Sigmoid colon (tissue), 3 donors: ENCODE data around the gene TNFRSF12A.

Experiments
- POLR2A ChIP-seq, 2 donors: fragments of 450-650 bp; IDR thresholded peaks; one replicate each; pipeline ENCODE4 v1.6.1; 2016; ENCODE audit warnings: antibody characterized with exemption in 2 of 2, mild to moderate bottlenecking in 2 of 2, moderate library complexity in 2 of 2
- TF ChIP-seq, protein P1 (sequence below), 4 experiments: fragments of 450-650 bp in 3 of 4; fragments of 200-600 bp in 1 of 4; IDR thresholded peaks; one replicate each; pipeline ENCODE4 v1.5.1; 2016 to 2019; ENCODE audit warnings: antibody characterized with exemption in 4 of 4, mild to moderate bottlenecking in 3 of 4, moderate library complexity in 2 of 4

DNA sequence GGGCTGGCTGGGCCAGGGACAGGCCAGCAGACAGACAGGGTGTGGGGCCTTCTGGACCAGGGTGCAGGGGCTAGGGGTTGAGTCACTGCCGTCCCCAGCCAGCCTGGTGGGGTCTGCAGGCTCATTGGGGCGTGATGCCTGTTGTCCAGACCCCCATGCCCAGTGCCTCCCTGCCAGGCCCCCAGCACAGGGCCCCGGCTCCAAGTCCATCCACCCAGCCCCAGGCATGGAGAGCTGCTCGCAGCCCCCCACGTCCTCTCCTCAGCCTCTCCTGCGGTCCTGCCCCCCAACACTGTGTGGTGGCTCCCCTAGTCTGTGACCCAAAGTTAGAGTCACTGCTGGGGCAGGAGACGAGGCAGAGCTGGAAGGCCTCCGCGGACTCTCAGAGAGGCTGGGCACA, 32.9 kb upstream of the TNFRSF12A start:
- TF ChIP-seq, protein P1, sequence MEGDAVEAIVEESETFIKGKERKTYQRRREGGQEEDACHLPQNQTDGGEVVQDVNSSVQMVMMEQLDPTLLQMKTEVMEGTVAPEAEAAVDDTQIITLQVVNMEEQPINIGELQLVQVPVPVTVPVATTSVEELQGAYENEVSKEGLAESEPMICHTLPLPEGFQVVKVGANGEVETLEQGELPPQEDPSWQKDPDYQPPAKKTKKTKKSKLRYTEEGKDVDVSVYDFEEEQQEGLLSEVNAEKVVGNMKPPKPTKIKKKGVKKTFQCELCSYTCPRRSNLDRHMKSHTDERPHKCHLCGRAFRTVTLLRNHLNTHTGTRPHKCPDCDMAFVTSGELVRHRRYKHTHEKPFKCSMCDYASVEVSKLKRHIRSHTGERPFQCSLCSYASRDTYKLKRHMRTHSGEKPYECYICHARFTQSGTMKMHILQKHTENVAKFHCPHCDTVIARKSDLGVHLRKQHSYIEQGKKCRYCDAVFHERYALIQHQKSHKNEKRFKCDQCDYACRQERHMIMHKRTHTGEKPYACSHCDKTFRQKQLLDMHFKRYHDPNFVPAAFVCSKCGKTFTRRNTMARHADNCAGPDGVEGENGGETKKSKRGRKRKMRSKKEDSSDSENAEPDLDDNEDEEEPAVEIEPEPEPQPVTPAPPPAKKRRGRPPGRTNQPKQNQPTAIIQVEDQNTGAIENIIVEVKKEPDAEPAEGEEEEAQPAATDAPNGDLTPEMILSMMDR (IDR thresholded peaks at IDR 0.05) = no peak
- no peak for TF ChIP-seq POLR2A (IDR thresholded peaks at IDR 0.05)
